ENCODE data around the gene SUSD3.

SUSD3 gene

DNA sequence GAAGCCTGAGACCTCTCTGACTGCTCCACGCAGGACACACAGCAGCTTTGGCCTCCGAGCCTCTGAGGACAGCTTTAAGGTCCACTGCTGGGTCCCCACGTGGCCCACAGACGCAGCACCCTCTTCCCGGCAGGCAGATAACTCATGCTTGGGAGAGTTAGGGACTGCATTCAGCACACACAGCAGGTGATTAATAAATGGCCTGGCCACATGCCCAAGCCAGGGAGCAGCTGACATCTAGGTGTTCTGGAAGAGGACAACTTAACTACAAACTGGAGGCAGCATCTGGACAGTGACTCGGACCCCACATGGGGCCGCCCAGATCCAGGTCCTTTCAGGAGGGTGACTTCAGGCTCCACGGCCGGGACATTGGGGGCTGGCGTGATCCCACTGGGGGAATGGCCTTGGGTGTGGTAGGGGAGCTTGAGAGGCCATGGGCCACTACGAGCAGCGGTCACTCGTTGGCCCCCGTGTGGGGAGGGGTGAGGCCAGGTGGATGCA, 64.3 kb downstream of the SUSD3 start:
- no peak overlapping the region for H2AFZ ChIP-seq (ENCODE audit: low read depth, low read length)
- peaks cover 9% of the 10 kb centered on the region for H3K36me3 ChIP-seq (ENCODE audit: insufficient read depth, low read length)
- H3K27ac ChIP-seq (ENCODE audit: low read length), result no peak overlapping the region
- TF ChIP-seq, protein P1, sequence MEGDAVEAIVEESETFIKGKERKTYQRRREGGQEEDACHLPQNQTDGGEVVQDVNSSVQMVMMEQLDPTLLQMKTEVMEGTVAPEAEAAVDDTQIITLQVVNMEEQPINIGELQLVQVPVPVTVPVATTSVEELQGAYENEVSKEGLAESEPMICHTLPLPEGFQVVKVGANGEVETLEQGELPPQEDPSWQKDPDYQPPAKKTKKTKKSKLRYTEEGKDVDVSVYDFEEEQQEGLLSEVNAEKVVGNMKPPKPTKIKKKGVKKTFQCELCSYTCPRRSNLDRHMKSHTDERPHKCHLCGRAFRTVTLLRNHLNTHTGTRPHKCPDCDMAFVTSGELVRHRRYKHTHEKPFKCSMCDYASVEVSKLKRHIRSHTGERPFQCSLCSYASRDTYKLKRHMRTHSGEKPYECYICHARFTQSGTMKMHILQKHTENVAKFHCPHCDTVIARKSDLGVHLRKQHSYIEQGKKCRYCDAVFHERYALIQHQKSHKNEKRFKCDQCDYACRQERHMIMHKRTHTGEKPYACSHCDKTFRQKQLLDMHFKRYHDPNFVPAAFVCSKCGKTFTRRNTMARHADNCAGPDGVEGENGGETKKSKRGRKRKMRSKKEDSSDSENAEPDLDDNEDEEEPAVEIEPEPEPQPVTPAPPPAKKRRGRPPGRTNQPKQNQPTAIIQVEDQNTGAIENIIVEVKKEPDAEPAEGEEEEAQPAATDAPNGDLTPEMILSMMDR (IDR thresholded peaks at IDR 0.05; ENCODE audit: borderline replicate concordance, extremely low read depth, low read length, poor library complexity, severe bottlenecking), result no peak
- no peak for TF ChIP-seq EZH2 (IDR thresholded peaks at IDR 0.05; ENCODE audit: borderline replicate concordance, low read depth, low read length, severe bottlenecking)
- no peak overlapping the region for H3K4me2 ChIP-seq (ENCODE audit: insufficient read depth, low read length)
- no peaks in the 10 kb centered on the region for H3K4me1 ChIP-seq (ENCODE audit: insufficient read depth, low read length)
- no peak overlapping the region for H3K9ac ChIP-seq (ENCODE audit: low read depth, low read length)
- DNase-seq (no peak), ATAC-seq (ENCODE audit: insufficient read depth, low read depth) (no peak)
- H3K4me3 ChIP-seq (ENCODE audit: low read depth in 1 of 2, low read length in 2 of 2), result no peak overlapping the region
- H3K79me2 ChIP-seq (ENCODE audit: insufficient read depth, low read length), result no peaks in the 10 kb centered on the region
- H4K20me1 ChIP-seq (ENCODE audit: insufficient read depth, low read length), result no peaks in the 10 kb centered on the region
- H3K27me3 ChIP-seq (ENCODE audit: insufficient read depth, low read length, poor library complexity), result no peaks in the 10 kb centered on the region
- H3K9me3 ChIP-seq (ENCODE audit: insufficient read depth, low read length, severe bottlenecking), result no peaks in the 10 kb centered on the region

DNA sequence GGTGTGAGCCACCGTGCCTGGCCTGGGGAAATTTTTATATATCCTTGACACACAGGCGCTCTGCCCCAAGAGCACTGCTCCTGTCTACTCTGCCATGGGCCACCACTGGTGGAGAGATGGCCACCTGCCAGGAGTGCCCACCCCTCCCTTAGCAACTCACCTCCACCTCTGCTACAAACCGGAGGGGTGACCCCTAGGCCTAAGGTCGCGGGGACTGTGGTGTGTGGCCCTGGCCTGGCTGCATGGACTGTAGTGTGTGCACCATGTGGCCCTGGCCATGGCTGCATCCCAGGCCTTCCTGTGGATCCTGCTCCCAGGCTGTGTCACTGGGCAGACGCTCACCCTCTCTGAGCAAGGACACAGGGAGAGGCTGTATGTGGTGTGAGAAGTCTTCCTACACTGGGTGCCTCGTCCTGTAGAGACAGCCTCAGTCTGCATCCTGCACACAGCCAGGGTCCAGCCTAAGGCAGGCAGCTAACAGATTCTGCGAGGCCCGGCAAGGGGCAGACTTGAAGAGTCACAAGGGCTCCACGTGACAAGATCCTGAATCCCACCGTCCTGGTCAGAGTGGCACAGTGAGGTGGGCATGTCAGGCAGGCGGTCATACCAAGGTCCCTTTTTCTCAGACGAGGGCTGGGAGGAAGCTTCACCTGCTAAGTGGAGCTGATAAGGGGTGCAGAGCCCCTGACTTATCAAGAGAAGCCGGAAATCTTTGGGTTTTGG, 65.2 kb downstream of the SUSD3 start:
- Histone ChIP-seq H3K79me2 (ENCODE audit: insufficient read depth, low read length) (no peaks in the 10 kb centered on the region), H4K20me1 (ENCODE audit: insufficient read depth, low read length) (no peaks in the 10 kb centered on the region), H3K4me1 (ENCODE audit: insufficient read depth, low read length) (no peaks in the 10 kb centered on the region), H3K27ac (ENCODE audit: low read length) (no peak overlapping the region), H3K9ac (ENCODE audit: low read depth, low read length) (no peak overlapping the region), H3K36me3 (ENCODE audit: insufficient read depth, low read length) (peaks cover 9% of the 10 kb centered on the region), H3K4me2 (ENCODE audit: insufficient read depth, low read length) (no peak overlapping the region), H3K27me3 (ENCODE audit: insufficient read depth, low read length, poor library complexity) (no peaks in the 10 kb centered on the region), H2AFZ (ENCODE audit: low read depth, low read length) (no peak overlapping the region), H3K9me3 (ENCODE audit: insufficient read depth, low read length, severe bottlenecking) (no peaks in the 10 kb centered on the region), H3K4me3 (ENCODE audit: low read depth in 1 of 2, low read length in 2 of 2) (no peak overlapping the region)
- TF ChIP-seq, protein P1 (IDR thresholded peaks at IDR 0.05; ENCODE audit: borderline replicate concordance, extremely low read depth, low read length, poor library complexity, severe bottlenecking), result no peak
- no peak for TF ChIP-seq EZH2 (IDR thresholded peaks at IDR 0.05; ENCODE audit: borderline replicate concordance, low read depth, low read length, severe bottlenecking)
- DNase-seq (no peak), ATAC-seq (ENCODE audit: insufficient read depth, low read depth) (no peak)

DNA sequence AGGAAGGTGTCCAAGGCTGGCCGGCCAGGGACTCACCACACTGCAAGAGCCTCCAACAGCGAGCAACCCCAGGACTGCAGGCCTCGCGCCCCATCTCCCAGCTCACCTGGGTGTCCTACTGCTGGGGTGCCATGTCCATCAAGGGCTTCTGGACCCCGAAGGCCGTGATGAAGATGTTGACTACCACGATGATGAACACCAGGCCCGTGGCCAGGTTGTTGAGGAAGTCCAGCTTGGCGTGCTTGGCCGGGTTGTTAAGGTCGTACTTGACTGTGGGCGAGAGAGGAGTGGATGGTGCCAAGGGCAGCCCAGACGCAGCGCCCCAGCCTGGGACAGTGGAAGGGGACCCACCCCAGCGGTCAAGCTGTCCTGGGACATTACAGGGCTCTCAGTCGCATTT, 66.3 kb downstream of the SUSD3 start:
- Histone ChIP-seq H3K79me2 (ENCODE audit: insufficient read depth, low read length) (no peaks in the 10 kb centered on the region), H4K20me1 (ENCODE audit: insufficient read depth, low read length) (peaks cover 5% of the 10 kb centered on the region; the same call in 1 of the 2 replicates), H3K4me2 (ENCODE audit: insufficient read depth, low read length) (no peak overlapping the region), H3K36me3 (ENCODE audit: insufficient read depth, low read length) (peaks cover 9% of the 10 kb centered on the region), H2AFZ (ENCODE audit: low read depth, low read length) (no peak overlapping the region), H3K4me3 (ENCODE audit: low read depth in 1 of 2, low read length in 2 of 2) (no peak overlapping the region), H3K27me3 (ENCODE audit: insufficient read depth, low read length, poor library complexity) (no peaks in the 10 kb centered on the region), H3K27ac (ENCODE audit: low read length) (no peak overlapping the region), H3K9me3 (ENCODE audit: insufficient read depth, low read length, severe bottlenecking) (no peaks in the 10 kb centered on the region), H3K9ac (ENCODE audit: low read depth, low read length) (no peak overlapping the region), H3K4me1 (ENCODE audit: insufficient read depth, low read length) (no peaks in the 10 kb centered on the region)
- DNase-seq, result no peak
- TF ChIP-seq, protein P1 (IDR thresholded peaks at IDR 0.05; ENCODE audit: borderline replicate concordance, extremely low read depth, low read length, poor library complexity, severe bottlenecking), result no peak
- TF ChIP-seq EZH2 (IDR thresholded peaks at IDR 0.05; ENCODE audit: borderline replicate concordance, low read depth, low read length, severe bottlenecking), result no peak
- ATAC-seq (ENCODE audit: insufficient read depth, low read depth), result no peak
